MM.1S (cell line): ENCODE results near the gene ODC1.

Experiments
- DNase-seq: peaks from one replicate; pipeline ENCODE4 v3.0.0-alpha.2; 2015
- H2AFZ ChIP-seq: fragments of 300-600 bp; sonication (generic); 2 replicates; pipeline ENCODE4 v1.6.0; 2016; ENCODE audit warnings: antibody characterized with exemption, low read length
- H3F3A ChIP-seq: fragments of 300-600 bp; sonication (generic); 2 replicates; pipeline ENCODE4 v1.6.1; 2016; ENCODE audit warnings: mild to moderate bottlenecking, antibody characterized with exemption, low read length, moderate library complexity, mixed read lengths; ENCODE audit not compliant: insufficient read depth
- H3K27ac ChIP-seq: fragments of 300-600 bp; sonication (generic); 2 replicates; pipeline ENCODE4 v1.5.1; 2016; ENCODE audit warnings: mild to moderate bottlenecking, low read length
- H3K27me3 ChIP-seq: fragments of 300-600 bp; sonication (generic); replicated peaks from 2 replicates; pipeline ENCODE4 v1.6.0; 2016; ENCODE audit warnings: low read length; ENCODE audit not compliant: insufficient read depth
- H3K36me3 ChIP-seq: fragments of 300-600 bp; sonication (generic); replicated peaks from 2 replicates; pipeline ENCODE4 v1.6.1; 2016; ENCODE audit warnings: mild to moderate bottlenecking, low read length, mixed read lengths; ENCODE audit not compliant: insufficient read depth
- H3K4me1 ChIP-seq: fragments of 300-600 bp; sonication (generic); 2 replicates; pipeline ENCODE4 v1.6.1; 2016; ENCODE audit warnings: low read length, mixed read lengths
- H3K4me2 ChIP-seq: fragments of 300-600 bp; sonication (generic); 2 replicates; pipeline ENCODE4 v1.6.0; 2016; ENCODE audit warnings: low read depth, low read length
- H3K4me3 ChIP-seq: fragments of 300-600 bp; sonication (generic); 2 replicates; pipeline ENCODE4 v1.5.1; 2016; ENCODE audit warnings: low read length, mixed read lengths
- H3K79me2 ChIP-seq: fragments of 300-600 bp; sonication (generic); 2 replicates; pipeline ENCODE4 v1.6.1; 2016; ENCODE audit warnings: mixed run types, low read length, mixed read lengths
- H3K9ac ChIP-seq: fragments of 300-600 bp; sonication (generic); 2 replicates; pipeline ENCODE4 v1.6.1; 2016; ENCODE audit warnings: low read length, mixed read lengths
- H3K9me2 ChIP-seq: fragments of 300-600 bp; sonication (generic); replicated peaks from 2 replicates; pipeline ENCODE4 v1.6.1; 2016; ENCODE audit warnings: mild to moderate bottlenecking, low read length, mixed read lengths; ENCODE audit not compliant: insufficient read depth
- H3K9me3 ChIP-seq: fragments of 300-600 bp; sonication (generic); replicated peaks from 2 replicates; pipeline ENCODE4 v1.6.1; 2016; ENCODE audit warnings: mild to moderate bottlenecking, low read length, mixed read lengths; ENCODE audit not compliant: insufficient read depth
- H4K20me1 ChIP-seq: fragments of 300-600 bp; sonication (generic); 2 replicates; pipeline ENCODE4 v1.6.1; 2016; ENCODE audit warnings: mild to moderate bottlenecking, low read length, moderate library complexity, mixed read lengths; ENCODE audit not compliant: insufficient read depth
- EZH2 ChIP-seq: fragments of 300-600 bp; sonication (generic); optimal IDR thresholded peaks from 2 replicates; pipeline ENCODE3; 2017; ENCODE audit warnings: low read depth, mild to moderate bottlenecking, antibody characterized with exemption, low read length, mixed read lengths
- EZH2phosphoT487 ChIP-seq: fragments of 300-600 bp; sonication (generic); IDR thresholded peaks from 2 replicates; pipeline ENCODE4 v1.6.1; 2018; ENCODE audit warnings: antibody characterized with exemption, low read length
- TF ChIP-seq, protein P1 (sequence below): fragments of 300-600 bp; sonication (generic); IDR thresholded peaks from 2 replicates; pipeline ENCODE4 v1.5.1; 2016; ENCODE audit warnings: antibody characterized with exemption, low read length, mixed read lengths

ODC1 gene

GRCh38 chr2:10415640-10416039 lies 32.5 kb downstream of the ODC1 start:
- no peak overlapping the region for H2AFZ ChIP-seq
- no peak overlapping the region for H3K4me2 ChIP-seq
- TF ChIP-seq, protein P1, sequence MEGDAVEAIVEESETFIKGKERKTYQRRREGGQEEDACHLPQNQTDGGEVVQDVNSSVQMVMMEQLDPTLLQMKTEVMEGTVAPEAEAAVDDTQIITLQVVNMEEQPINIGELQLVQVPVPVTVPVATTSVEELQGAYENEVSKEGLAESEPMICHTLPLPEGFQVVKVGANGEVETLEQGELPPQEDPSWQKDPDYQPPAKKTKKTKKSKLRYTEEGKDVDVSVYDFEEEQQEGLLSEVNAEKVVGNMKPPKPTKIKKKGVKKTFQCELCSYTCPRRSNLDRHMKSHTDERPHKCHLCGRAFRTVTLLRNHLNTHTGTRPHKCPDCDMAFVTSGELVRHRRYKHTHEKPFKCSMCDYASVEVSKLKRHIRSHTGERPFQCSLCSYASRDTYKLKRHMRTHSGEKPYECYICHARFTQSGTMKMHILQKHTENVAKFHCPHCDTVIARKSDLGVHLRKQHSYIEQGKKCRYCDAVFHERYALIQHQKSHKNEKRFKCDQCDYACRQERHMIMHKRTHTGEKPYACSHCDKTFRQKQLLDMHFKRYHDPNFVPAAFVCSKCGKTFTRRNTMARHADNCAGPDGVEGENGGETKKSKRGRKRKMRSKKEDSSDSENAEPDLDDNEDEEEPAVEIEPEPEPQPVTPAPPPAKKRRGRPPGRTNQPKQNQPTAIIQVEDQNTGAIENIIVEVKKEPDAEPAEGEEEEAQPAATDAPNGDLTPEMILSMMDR: no peak
- TF ChIP-seq EZH2phosphoT487 (no peak), EZH2 (no peak)
- no peaks in the 10 kb centered on the region for H3K9me2 ChIP-seq
- H3F3A ChIP-seq: no peaks in the 10 kb centered on the region
- no peaks in the 10 kb centered on the region for H4K20me1 ChIP-seq
- H3K4me3 ChIP-seq: no peak overlapping the region
- DNase-seq: no peak
- H3K9ac ChIP-seq: no peak overlapping the region
- H3K27me3 ChIP-seq: no peaks in the 10 kb centered on the region
- H3K79me2 ChIP-seq: peaks cover 42% of the 10 kb centered on the region
- no peaks in the 10 kb centered on the region for H3K36me3 ChIP-seq
- H3K9me3 ChIP-seq: no peaks in the 10 kb centered on the region
- H3K4me1 ChIP-seq: peaks cover 9% of the 10 kb centered on the region
- H3K27ac ChIP-seq: no peak overlapping the region

- DNase-seq: no peak
- TF ChIP-seq, protein P1: no peak
- TF ChIP-seq EZH2 (no peak), EZH2phosphoT487 (no peak)
- H3K36me3 ChIP-seq: no peaks in the 10 kb centered on the region
- H3K4me2 ChIP-seq: no peak overlapping the region
- H3K27me3 ChIP-seq: no peaks in the 10 kb centered on the region
- H3K79me2 ChIP-seq: peaks cover 42% of the 10 kb centered on the region
- H3K4me1 ChIP-seq: peaks cover 12% of the 10 kb centered on the region
- no peaks in the 10 kb centered on the region for H3K9me3 ChIP-seq
- H2AFZ ChIP-seq: no peak overlapping the region
- H3K4me3 ChIP-seq: no peak overlapping the region
- no peaks in the 10 kb centered on the region for H3K9me2 ChIP-seq
- H3F3A ChIP-seq: peaks cover 2% of the 10 kb centered on the region; the same call in 1 of the 2 replicates
- H3K9ac ChIP-seq: no peak overlapping the region
- H3K27ac ChIP-seq: no peak overlapping the region
- H4K20me1 ChIP-seq: no peaks in the 10 kb centered on the region
Measured at GRCh38 chr2:10415048-10415447, 33.1 kb downstream of the ODC1 start.

DNA sequence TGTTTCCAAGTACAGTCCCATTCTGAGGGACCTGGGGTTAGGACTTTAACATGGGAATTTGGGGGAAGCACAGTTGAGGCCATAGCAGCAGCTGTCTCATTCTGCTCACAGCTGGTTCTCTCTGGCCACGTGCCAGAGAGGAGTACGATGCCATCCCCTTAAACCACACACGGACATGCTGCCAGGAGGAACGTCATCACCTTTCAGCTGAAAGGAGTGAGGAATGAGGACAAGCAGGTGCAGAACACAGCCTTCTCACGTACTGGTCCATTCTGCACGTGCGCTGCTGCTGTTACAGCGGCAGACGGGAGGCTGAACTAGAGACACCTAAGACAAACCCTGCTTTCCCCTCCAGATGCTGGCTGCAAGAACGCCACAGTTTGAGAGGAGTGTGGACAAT lies 33.5 kb downstream of the ODC1 start:
- no peak for DNase-seq
- H3K27me3 ChIP-seq: no peaks in the 10 kb centered on the region
- H3K9me2 ChIP-seq: no peaks in the 10 kb centered on the region
- H3K27ac ChIP-seq: no peak overlapping the region
- no peak overlapping the region for H3K4me2 ChIP-seq
- H4K20me1 ChIP-seq: no peaks in the 10 kb centered on the region
- peaks cover 5% of the 10 kb centered on the region for H3F3A ChIP-seq
- no peaks in the 10 kb centered on the region for H3K9me3 ChIP-seq
- no peak overlapping the region for H2AFZ ChIP-seq
- TF ChIP-seq, protein P1: no peak
- TF ChIP-seq EZH2phosphoT487 (no peak), EZH2 (no peak)
- peaks cover 14% of the 10 kb centered on the region for H3K4me1 ChIP-seq
- H3K4me3 ChIP-seq: no peak overlapping the region
- peaks cover 42% of the 10 kb centered on the region for H3K79me2 ChIP-seq
- H3K36me3 ChIP-seq: no peaks in the 10 kb centered on the region
- no peak overlapping the region for H3K9ac ChIP-seq
